ENCODE measurements around the gene RASSF4. TPM values are rescaled to one million over a fixed set of nuclear protein-coding genes. Genes with fewer than 3 reads are reported as not detected.
A peak's percentile ranks its signal among the peaks of the same experiment; 100 is the strongest.

Gene RASSF4
- total and polyA plus RNA-seq, 9 of the 15 experiments (the other 6 are each of a cell fraction or from before 2014, with no cell fraction given), result 0.01 to 0.62 (median 0.11) TPM; not detected in 3

GRCh38 chr10:45001381-45002148 lies 42.0 kb downstream of the RASSF4 start (continued):
- TF ChIP-seq CBX5 (IDR thresholded peaks at IDR 0.05; ENCODE audit: borderline replicate concordance, low read depth), result no peak; the same call in 1 of the 2 replicates
- TF ChIP-seq ELF1 (tag; IDR thresholded peaks at IDR 0.05), result no peak
- no peak for TF ChIP-seq ZNF140 (CRISPR knock-in tag; IDR thresholded peaks at IDR 0.05)
- no peak for TF ChIP-seq AFF1 (IDR thresholded peaks at IDR 0.05; ENCODE audit: low read depth in 1 of 2, partially characterized antibody in 2 of 2)
- no peak for TF ChIP-seq SRSF1 (IDR thresholded peaks at IDR 0.05; ENCODE audit: low read depth, low read length)
- TF ChIP-seq NBN (IDR thresholded peaks at IDR 0.05; ENCODE audit: low read depth), result no peak
- no peak for TF ChIP-seq FOS (IDR thresholded peaks at IDR 0.05; ENCODE audit: extremely low read depth, insufficient read length)
- TF ChIP-seq SIN3B (IDR thresholded peaks at IDR 0.05; ENCODE audit: low read depth), result no peak
- TF ChIP-seq MECOM (CRISPR knock-in tag; IDR thresholded peaks at IDR 0.05), result peak; percentile 38; the same call in 1 of the 2 replicates
- TF ChIP-seq BACH1 (tag; IDR thresholded peaks at IDR 0.05), result no peak
- no peak for TF ChIP-seq TEAD2 (tag; IDR thresholded peaks at IDR 0.05)
- TF ChIP-seq HDAC2 (IDR thresholded peaks at IDR 0.05), result no peak
- TF ChIP-seq TEAD4 (IDR thresholded peaks at IDR 0.05; ENCODE audit: low read length), result peak; percentile 39; the same call in 1 of the 2 replicates
- no peak for TF ChIP-seq TEAD4 (CRISPR knock-in tag; IDR thresholded peaks at IDR 0.05; ENCODE audit: borderline replicate concordance)
- TF ChIP-seq CREB3 (tag; conservative IDR thresholded peaks at IDR 0.05; ENCODE audit: low read depth), result 0 out of 2 replicates have a peak, but pooled peaks have one; percentile 39
- TF ChIP-seq TRIM25 (IDR thresholded peaks at IDR 0.05; ENCODE audit: borderline replicate concordance), result 0 out of 2 replicates have a peak, but pooled peaks have one; percentile 24
- no peak for TF ChIP-seq EP300 (IDR thresholded peaks at IDR 0.05; ENCODE audit: low read length)
- TF ChIP-seq U2AF2 (optimal IDR thresholded peaks at IDR 0.05; ENCODE audit: low read depth, low read length), result no peak
- TF ChIP-seq GTF2B (IDR thresholded peaks at IDR 0.05; ENCODE audit: extremely low read depth, insufficient read length), result no peak
